IPS-NIHi7 (cell line): Measurements from ENCODE around the gene IFIT2.
"Not testable (repeated sequence)": the region's sequence is repeated elsewhere in the genome, so short reads cannot be mapped to it uniquely, and the experiment has no call there.

Source experiments
- DNase-seq: peaks from one replicate; pipeline ENCODE4 v3.0.0; 2012; ENCODE audit warnings: mixed read lengths; ENCODE audit errors: extremely low spot score

The IFIT2 gene

DNA sequence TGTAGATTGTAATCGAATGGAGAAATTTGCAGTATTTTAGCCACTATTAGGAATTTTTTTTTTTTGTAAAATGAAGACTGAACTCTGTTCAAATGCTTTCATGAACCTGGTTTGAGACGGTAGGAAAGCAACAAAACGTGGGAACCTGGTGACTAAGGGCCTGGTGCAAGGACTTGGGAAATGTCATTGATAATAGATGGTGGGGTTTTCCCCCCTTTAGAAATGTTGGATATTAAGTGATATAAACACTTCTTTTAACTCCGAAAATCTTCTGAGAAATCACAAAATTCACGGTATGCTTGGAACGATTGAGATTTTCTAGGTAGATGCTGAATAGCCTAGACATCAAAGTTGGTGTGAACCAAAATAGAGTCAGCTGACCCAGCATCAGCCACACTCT lies 6.4 kb downstream of the IFIT2 start:
- no peak for DNase-seq

DNA sequence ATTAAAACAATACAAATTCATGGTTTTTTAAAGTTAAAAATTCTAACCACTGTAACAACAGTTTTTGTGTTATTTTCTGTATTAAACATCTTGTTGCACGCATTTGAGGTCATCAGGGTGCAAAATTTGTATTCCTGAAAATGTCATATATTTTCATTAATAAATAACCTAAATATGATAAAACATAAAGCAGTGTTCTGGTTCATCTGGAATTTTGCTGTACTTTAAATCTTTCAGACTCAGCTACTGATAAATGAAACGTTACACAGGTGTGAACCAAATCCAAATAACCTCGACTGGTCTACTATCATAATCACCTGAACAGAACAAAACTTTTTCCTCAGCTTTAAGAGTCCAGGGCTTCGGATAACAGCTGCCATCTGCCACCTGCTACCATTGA lies 6.9 kb downstream of the IFIT2 start:
- no peak for DNase-seq

DNA sequence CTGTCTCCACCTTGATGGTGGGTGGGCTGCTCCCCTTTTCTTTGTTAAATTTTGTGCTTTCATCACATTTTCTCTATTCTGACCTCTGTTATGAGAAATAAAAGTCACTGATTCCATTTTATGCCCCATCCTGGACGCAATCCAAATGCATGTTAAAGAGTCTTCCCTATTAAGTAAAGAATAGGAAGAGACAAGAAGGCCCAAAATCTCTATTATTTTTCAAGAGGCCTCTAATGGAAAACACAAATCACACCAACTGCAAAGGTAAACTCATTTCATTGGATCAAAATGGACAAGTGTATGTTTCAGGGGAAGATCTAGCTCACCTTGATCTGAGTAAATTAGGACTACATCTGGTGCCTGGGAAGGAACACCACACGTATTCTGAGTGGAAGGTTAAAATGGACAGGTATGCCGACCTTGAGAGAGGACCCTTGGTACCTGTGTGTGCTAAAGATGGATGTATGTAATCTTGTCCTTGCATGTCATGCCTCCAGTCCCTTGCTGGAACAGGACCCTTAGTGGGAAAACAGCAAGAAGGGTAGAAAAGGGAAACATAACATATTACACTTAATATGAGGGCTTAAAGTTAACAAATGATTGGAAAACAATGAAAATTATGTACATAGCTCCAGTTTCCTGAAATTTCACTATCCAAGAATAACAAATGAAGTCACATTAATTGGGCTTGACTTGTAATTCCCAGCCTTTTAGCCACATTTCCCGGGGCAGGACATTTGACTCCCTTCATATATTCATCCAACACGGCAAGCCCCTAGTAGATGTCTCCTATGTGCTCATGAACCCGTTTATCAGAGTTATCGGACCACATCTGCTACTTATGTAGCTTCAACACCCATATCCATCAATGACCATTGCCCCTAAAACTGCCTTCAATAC lies 7.6 kb downstream of the IFIT2 start:
- DNase-seq: no peak

DNA sequence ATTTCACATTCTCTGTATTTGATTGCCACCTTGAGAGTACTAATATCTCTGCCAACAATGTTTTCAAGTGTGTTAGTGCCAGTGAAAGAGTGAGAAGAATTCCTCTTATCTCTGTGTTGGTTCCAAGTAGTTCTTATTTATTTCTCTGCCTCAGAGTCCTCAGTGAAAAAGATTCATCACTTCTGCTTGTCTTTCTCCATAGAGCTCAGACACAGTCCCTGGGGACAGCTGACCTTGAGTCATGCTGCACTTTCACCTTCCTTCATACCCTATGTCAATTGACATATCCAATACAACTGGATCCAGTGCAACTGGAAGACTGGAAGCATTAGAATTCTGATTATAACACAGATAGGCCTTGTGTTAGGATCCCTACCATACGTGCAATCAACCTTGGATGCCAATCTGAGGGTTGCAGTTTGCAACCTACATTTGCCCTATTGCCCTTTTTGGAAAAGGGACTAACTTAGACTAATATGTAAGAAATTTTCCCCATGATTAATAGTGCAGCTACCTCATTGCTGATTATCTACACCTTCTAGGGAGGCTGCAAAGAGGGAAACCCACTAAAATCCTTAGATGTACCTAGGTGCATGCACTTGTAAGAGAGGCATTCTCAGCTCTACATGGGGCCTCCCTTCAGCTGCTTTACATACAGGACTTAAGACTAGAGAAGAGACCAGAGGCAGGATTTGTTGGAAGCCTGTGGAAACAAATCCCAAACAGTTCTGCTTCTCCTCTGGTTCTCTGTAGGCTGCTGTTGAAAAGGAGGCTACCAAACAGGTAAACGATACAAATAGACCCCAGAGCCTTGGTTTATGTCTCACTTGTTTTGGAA lies 8.4 kb downstream of the IFIT2 start:
- no peak for DNase-seq

DNA sequence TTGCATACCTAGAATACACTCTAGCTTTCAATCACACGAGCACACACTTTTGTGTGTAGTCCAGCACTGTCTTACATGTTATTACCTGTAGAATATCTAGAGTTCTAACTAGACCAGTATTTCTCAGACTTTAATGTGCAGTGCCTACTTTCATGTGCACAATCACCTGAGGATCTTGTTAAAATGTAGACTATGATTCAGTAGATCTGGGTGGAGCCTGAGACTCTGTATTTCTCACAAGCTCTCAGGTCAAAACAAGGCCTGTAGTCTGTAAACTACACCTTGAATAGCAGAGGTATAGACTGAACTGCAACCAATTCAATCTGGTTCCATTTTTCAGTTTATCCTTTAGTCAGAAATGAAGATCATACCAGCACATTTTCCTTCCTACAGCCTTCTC lies 11.1 kb downstream of the IFIT2 start:
- no peak for DNase-seq

DNA sequence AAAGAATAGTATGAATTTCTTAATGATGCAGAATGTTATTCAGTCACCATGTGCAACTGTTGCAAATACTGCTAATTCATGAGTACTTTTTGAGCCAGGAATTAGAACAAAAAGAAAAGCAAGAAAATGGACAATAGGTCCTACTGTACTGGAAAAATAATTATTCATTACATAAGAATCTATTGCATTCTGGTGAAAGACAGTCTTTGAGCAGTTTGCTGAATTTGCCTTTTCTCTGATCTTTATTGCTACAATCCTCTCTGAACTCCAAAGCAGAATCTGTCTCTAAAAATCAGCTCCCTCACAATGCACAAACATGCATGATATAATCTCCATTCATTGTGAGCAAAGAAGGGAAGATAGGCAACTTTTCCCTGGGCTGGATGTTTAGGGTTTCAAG lies 12.8 kb downstream of the IFIT2 start:
- DNase-seq: no peak

DNA sequence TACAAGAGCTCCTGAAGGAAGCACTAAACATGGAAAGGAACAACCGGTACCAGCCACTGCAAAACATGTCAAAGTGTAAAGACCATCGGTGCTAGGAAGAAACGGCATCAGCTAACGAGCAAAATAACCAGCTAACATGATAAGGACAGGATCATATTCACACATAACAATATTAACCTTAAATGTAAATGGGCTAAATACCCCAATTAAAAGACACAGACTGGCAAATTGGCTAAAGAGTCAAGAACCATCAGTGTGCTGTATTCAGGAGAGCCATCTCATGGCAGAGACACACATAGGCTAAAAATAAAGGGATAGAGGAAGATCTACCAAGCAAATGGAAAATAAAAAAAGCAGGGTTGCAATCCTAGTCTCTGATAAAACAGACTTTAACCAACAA lies 16.2 kb downstream of the IFIT2 start:
- not testable (repeated sequence) for DNase-seq

DNA sequence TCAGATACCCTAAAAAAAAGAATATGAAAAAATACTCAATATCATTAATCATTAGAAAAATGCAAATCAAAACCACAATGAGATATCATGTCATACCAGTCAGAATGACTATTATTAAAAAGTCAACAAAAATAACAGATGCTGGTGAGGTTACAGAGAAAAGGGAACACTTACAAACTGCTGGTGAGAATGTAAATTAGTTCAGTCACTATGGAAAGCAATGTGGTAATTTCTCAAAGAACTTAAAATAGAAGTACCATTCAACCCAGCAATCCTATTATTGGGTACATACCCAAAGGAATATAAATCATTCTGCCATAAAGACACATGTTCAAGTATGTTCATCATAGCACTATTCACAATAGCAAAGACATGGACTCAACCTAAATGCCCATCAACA lies 23.2 kb downstream of the IFIT2 start:
- not testable (repeated sequence) for DNase-seq

DNA sequence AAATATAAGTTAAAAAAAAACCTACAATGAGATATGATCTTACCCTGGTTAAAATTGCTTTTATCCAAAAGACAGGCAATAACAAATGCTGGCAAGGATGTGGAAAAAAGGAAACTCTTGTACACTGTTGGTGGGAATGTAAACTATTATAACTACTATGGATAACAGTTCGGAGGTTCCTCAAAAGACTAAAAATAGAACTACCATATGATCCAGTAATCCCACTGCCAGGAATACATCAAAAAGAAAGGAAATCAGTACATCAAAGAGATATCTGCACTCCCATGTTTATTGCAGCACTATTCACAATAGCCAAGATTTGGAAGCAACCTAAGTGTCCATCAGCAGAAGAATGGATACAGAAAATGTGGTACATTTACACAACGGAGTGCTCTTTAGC lies 24.0 kb downstream of the IFIT2 start:
- DNase-seq: not testable (repeated sequence)

DNA sequence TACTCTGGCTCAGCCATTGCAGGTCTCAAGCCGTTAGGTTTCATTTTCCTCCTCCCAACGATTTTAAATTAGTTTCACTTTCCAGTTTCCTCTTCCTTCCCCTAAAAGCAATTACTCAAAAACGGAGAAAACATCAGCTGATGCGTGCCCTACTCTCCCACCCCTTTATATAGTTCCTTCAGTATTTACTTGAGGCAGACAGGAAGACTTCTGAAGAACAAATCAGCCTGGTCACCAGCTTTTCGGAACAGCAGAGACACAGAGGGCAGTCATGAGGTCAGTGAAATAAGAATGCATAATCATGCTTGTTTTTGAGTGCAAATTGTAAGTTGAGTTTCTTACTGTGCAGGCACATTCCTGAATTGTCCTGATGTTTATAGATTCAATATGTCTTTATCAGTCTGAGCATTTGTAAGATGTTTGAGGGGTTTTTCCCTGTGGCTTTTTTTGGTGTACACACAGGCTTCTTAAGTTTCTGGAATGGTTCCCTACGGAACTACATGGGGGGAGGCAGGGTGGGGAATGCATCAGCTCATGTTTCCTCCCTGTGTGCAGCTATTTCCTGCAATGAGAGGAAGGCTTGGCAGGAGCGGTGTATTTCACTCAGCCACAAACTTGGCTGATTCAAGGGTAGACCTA lies 26.1 kb downstream of the IFIT2 start, which contains the start of gene IFIT3:
Gene IFIT3, plus strand, starts transcription at position 195 of the 639 bp plus-strand sequence. Its CDS starts 77 bp downstream, at position 272.
- peak; percentile 47 for DNase-seq

DNA sequence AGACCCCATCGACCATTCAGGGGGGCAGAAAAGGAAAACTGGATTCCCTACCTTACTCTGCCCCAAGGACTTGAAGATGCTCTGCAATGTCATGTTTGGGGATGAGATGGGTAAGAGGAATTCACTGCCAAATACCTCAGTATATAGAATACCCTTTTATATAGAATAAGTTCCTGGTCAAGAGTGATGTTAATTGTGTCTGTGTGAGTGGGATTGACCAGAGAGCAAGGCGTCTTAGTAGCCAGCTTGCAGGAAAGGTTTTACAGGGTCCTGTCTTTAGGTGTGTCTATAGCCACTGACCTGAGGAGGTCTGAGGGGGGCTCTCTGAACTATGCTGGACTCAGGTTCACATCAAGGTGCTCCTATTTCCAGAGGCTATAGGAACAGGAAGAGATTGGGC lies 27.3 kb downstream of the IFIT2 start:
- DNase-seq: no peak

DNA sequence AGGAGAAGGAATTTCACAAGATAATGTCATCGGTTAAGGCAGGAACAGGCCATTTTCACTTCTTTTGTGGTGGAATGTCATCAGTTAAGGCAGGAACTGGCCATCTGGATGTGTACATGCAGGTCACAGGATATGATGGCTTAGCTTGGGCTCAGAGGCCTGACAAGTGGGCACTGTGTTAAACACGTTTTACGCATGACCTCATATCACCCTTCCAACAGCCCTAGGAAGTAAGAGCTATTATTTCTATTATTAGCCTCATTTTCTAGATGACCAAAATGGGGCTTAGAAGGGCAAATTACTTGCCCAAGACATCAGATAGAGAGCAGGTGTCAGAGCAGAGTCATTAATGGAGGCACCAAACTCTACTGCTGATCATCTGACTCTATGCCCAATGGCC lies 28.2 kb downstream of the IFIT2 start:
- DNase-seq: not testable (repeated sequence)

DNA sequence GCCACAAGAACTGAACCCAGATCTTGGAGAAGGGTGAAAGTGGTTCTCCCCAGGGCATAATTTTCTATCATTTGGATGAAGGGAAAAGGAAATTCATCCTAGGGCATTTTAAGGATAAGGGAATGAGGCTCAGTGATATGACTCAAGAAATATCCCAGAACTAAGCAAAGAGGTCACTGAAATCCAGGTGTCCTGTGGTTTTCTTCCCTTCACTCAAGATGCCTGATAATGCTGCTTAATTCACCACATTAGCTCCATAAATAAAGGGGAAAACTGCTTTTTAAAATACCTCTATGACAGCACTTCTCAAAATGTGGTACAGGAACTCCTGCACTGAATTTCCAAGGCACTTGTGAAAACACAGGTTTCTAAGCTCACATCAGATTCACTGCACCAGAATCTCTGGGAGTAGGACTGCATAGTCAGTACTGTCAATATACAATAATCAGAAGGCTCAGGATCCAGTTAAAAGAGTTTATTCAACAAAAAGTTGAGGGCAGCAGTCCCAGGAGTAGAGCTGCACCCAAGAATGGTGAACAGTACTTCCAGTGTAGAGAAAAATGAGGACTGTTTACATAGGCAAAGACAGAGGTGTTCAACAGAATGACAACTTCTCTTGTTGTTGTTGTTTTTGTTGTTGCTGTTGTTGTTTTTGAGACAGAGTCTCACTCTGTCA lies 28.8 kb downstream of the IFIT2 start:
- no peak for DNase-seq

DNA sequence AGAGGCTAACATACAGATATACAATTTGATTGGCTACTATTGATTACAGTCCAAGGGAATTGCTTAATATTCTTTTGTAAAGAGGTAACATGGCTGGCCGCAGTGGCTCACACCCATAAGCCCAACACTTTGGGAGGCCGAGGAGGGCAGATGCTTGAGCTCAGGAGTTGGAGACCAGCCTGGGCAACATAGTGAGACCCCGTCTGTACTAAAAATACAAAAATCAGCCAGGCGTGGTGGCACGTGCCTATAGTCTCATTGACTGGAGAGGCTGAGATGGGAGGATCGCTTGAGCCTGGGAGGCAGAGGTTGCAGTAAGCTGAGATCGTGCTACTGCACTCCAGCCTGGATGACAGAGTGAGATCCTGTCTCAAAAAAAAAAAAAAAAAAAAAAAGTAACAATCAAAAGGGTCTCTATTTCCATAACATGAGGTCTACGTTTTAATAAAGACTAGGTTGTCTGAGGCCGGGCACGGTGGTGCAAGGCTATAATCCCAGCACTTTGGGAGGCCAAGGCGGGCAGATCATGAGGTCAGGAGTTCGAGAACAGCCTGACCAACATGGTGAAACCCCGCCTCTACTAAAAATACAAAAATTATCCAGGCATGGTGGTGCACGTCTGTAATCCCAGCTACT lies 29.8 kb downstream of the IFIT2 start:
- DNase-seq: not testable (repeated sequence)

DNA sequence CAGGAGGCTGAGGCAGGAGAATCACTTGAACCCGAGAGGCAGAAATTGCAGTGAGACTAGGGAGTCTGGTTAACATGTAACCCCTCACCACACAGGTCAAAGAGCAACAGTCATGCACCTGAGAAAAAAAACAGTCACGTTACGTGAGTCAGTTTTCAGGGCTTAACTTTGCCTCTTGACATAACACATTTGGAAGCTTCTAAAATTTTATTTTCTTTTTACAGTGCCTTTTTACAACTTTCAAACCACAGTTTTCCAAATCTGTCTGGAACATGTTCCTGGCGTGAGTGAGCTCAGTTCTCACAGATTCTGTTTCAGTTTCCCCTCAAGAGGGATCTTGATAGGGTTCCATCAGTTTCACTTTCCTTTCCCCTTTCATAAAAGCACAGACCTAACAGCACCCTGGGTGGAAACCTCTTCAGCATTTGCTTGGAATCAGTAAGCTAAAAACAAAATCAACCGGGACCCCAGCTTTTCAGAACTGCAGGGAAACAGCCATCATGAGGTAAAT lies 30.3 kb downstream of the IFIT2 start:
- no peak for DNase-seq

DNA sequence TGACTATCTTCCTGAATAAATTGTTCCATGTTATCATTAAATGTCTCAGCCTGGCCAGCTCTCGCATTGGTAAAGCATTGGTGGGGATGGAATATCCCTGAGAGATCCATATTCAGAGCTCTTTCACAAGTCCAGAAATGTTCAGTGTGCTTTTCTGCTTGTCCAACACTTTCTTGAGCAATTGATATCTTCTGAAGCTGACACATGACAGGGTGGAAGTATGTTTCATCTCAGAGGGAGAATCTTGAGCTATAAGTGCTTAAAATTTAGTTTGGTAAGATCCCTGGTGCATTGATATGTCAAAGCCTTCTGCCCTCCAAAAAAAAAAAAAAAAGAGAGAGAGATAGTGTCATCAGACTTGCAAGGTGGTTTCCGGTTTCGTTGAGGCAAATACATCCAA lies 33.4 kb downstream of the IFIT2 start:
- DNase-seq: no peak

DNA sequence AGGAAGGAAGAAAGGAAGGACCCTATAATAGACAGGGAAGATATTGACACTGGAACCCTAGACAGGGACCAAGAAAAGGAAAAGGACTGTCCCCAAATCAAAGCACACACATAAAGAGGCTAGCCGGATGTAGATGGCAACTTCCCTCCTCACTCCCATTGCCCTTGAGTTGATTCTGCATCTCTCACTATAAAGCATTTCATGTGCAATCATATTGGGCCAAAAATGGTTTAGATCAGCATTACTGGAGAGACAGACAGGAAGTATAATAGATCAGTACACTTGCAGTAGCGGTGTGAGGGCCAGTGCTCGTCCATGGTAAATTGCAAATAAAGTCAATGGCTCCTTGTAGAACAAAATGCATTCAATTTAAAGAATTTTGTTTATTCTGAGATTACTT lies 34.4 kb downstream of the IFIT2 start:
- no peak for DNase-seq

DNA sequence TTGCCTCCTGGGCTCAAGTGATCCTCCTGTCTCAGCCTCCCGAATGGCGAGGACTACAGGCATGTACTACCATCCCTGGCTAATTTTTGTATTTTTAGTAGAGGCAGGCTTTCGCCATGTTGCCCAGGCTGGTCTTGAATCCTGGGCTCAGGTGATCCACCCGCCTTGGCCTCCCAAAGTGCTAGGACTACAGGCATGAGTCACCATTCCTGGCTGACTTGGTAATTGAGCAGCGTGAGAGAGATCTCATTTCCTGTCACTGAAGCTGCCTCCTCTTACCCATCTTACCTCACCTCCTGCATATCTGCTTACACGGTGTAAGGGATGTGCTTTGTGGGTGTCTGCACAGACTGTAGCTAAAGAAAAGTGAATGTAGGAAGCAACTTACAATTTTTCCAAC lies 35.6 kb downstream of the IFIT2 start:
- DNase-seq: no peak

DNA sequence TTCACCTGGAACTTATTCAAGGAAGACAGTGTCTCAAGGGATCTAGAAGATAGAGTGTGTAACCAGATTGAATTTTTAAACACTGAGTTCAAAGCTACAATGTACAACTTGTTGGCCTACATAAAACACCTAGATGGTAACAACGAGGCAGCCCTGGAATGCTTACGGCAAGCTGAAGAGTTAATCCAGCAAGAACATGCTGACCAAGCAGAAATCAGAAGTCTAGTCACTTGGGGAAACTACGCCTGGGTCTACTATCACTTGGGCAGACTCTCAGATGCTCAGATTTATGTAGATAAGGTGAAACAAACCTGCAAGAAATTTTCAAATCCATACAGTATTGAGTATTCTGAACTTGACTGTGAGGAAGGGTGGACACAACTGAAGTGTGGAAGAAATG lies 36.9 kb downstream of the IFIT2 start:
- DNase-seq: no peak

DNA sequence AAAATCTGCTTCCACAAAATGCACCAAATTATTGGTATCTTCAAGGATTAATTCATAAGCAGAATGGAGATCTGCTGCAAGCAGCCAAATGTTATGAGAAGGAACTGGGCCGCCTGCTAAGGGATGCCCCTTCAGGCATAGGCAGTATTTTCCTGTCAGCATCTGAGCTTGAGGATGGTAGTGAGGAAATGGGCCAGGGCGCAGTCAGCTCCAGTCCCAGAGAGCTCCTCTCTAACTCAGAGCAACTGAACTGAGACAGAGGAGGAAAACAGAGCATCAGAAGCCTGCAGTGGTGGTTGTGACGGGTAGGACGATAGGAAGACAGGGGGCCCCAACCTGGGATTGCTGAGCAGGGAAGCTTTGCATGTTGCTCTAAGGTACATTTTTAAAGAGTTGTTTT lies 38.0 kb downstream of the IFIT2 start:
- no peak for DNase-seq

DNA sequence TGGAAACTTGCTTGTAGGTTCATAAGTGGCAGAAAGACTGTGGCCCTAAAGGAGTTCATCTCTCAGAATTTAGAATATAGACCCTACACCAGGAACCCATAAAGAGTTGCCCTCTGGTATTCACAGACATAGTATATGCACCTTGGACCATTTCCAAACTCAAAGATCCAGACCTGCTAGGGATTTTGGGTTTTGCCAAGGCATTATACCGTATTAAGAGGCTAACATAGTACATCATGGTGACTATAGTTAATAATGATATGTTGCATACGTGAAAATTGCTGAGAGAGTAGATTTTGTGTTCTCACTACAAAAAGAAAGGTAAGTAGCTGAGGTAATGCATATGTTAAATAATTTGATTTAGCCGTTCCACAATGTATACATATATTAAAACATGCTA lies 39.8 kb downstream of the IFIT2 start:
- no peak for DNase-seq
